Activated T-cell treated with anti-CD3 and anti-CD28 coated beads for 48 hours (primary cell): ENCODE measurements around the gene IREB2.
A peak's percentile ranks its signal among the peaks of the same experiment; 100 is the strongest.
"Not testable (repeated sequence)": the region's sequence is repeated elsewhere in the genome, so short reads cannot be mapped to it uniquely, and the experiment has no call there.

Source experiments
- DNase-seq: peaks from one replicate; pipeline ENCODE4 v3.0.0-alpha.2; 2020; ENCODE audit warnings: low read depth

IREB2 gene

DNA sequence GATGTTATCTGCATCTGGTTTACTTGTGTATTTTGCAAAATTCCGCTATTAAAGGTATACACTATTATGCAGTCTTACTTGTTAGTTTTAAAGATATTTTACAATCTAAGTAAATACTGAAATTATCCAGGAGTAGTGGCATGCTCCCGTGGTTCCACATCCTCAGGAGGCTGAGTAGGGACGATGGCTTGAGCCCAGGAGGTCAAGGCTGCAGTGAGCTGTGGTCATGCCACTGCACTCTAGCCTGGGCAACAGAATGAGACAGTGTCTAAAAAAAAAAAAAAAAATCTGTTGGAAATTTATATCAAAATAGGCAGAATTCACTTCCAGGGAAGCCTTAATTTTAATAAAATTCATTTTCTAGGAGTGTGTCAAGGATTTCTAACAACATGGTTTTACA lies 41.6 kb downstream of the IREB2 start:
- DNase-seq, result no peak

DNA sequence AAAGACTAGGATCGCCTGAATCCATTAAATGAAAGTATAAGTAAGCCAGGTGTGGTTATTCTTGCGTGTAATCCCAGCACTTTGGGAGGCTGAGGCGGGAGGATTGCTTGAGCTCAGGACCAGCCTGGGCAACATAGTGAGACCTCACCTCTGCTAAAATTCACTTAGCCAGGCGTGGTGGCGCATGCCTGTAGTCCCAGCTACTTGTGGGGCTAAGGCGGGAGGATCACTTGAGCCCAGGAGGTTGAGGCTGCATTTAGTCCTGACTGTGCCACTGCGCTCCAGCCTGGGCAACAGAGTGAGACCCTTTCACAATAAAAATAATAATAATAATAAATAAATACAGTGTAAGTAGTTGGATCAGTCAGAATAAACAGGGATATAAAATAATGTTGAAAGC lies 43.9 kb downstream of the IREB2 start:
- DNase-seq, result no peak

DNA sequence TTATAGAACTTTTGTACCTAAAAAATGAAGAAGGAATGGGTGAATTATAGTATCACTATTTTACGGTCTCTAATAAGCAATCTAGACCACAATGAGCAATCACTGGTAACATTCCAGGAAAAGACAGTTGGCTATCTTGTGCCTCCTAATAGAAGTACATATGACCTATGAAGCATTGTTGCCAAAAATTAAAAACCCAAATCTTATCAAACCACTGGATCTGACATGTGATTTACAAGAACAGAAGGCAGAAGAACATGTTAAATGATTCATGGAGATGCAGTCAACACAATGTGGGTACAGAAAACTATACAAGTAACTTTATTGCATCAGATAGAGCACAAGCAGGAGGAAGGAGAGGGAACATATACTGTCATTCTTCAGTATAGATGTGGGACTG lies 54.9 kb downstream of the IREB2 start:
- DNase-seq, result no peak

DNA sequence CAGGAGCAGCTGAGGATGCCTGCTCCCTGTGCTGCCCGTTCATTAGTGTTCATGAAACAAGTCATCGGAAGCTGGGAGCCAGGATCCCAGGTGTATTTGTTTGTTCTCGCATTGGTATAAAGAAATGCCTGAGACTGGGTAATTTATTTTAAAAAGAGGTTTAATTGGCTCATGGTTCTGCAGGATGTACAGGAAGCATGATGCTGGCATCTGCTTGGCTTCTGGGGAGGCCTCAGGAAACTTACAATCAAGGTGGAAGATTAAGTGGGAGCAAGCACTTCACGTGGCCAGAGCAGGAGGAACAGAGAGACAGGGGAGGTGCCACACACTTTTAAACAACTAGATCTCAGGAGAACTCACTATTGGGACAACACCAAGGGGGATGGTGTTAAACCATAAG lies 63.8 kb downstream of the IREB2 start:
- no peak for DNase-seq

DNA sequence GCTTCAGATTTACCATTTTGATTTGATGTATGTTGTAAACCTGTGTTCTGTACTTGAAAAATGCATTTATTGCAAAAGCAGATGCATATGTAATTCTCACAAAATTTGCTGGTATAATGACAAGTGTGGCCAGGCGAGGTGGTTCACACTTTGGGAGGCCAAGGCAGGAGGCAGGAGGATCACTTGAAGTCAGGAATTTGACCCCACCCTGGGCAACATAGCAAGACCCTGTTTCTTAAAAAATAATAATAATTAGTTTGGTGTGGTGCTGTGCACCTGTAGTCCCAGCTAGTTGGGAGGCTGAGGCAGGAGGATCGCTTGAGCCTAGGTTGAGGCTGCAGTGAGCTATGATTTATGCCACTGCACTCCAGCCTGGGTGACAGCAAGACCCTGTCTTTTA lies 64.6 kb downstream of the IREB2 start:
- no peak for DNase-seq

DNA sequence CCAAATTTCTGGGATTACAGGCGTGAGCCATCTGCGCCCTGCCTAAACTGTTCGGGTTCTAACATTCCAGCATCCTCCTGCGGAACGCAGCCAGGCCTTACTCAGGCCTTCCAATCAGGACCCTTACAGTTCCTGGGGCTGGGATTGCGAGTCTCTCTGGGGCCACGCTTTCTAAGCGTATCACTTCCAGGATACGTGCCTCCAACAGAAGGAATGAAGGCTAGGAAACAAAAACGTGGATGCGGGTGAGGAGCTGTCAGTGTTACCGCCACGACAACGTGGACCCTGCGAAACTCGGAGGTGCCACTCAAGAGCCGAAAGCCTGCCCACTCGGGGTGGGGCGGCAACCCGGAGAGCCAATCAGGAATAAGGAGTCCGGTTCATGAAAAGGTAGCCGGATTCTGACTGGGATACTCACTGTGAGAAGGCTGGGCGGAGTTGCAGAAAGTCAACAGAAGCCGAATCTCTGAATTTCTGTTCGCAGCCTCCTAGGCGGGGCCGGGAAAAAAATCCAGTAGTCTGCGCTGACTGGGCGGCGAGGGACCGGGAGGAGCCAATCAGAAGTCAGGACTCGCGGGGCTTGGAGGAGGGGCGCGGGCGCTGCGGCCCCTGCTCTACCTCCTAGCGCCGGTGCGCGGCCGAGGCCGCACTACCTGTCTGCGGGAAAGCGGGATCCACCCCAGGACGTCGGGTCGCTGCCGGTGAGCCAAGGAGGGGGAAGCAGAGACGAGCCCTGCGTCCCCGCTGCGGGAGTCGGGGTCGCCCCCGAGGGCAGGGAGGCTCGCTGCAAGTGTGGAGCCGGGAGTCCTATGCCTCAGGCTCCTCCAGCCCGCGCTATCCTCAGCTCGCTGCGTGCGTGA lies 69.2 kb downstream of the IREB2 start, which contains the start of gene HYKK:
Gene HYKK, plus strand, starts transcription at position 607 of the 860 bp plus-strand sequence. CDS start 5,512 bp downstream, outside the sequence.
- peak; percentile 77 for DNase-seq

DNA sequence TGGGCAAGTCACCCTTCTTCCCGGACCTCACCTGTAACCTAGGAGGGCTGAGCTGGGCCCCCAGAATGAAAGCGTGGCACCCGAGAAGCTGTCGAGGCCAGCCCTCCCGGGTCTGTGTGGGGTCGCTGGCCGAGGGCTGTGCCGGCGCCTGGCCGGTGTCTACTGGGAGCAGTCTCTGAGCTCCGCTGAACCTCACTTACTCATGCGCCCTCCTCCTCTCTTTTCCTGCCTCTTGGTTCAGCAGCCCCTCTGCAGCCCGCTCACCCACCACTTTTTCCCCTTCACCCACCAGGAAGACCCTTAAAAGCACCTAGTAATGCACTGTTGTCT lies 69.8 kb downstream of the IREB2 start:
- no peak for DNase-seq

DNA sequence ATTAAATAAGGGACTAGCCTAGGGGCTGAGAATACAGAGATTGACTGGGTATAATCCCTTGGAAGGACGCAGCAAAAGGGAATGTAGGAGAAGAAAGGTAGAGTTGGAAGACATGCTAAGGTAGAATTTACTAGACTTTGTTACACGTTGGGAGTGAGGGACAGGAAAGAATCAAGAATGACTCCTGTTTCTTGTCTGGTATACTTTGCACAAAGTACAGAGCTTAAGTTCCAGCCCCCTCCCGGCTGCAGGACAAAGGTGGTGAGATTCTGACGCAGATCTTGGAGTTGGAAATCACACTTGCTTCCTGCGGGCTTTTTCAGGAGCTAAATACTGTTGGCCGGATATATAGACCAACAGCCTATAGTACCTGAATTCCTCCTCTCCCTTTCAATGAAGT lies 70.3 kb downstream of the IREB2 start:
- no peak for DNase-seq

DNA sequence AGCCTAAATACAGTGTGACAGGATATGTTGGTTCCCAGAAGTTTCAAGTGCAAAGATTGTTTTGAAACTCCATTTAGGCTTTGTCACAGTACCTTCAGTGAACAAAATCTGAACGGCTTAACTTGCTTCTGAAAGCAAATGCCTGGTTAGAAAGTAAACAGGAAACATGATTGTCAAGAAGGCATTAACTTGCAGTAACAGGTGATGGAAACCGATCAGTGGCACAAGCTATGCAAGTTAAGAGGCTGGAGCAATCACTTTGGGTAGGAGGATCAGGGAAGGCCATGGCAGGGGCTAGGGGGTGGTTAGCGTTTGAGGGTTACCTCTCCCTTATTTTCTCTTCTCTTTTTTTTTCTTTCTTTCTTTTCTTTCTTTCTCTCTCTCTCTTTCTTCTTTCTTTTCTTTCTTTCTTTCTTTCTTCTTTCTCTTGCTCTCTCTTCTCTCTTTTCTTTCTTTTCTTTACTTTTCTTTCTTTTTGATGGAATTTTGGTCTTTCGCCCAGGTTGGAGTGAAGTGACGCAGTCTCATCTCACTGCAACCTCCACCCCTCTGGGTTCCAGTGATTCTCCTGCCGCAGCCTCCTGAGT lies 71.8 kb downstream of the IREB2 start:
- no peak for DNase-seq

DNA sequence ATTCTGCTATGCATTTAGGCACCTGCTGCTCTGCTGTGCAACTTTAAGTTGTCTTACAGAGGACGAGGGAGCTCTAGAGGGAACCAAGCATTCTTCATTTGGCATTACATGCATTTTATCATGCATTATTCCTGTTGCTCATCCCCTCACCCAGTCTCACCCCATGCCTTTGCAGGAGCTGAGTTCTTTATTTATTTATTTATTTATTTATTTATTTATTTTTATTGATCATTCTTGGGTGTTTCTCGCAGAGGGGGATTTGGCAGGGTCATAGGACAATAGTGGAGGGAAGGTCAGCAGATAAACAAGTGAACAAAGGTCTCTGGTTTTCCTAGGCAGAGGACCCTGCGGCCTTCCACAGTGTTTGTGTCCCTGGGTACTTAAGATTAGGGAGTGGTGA lies 82.0 kb downstream of the IREB2 start:
- not testable (repeated sequence) for DNase-seq

DNA sequence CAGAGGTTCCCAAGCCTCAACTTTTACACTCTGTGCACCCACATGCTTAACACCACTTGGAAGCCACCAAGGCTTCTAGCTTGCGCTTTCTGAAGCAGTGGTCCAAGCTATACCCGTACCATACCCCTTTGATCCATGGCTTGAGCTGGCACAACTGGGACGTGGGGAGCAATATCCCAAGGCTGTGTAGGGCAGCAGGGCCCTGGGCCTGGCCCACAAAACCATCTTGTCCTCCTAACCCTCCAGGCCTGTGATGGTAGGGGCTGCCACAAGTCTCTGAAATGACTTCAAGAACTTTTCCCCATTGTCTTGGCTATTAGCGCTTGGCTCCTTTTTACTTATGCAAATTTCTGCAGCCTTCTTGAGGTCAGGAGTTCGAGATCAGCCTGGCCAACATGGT lies 86.2 kb downstream of the IREB2 start:
- no peak for DNase-seq

DNA sequence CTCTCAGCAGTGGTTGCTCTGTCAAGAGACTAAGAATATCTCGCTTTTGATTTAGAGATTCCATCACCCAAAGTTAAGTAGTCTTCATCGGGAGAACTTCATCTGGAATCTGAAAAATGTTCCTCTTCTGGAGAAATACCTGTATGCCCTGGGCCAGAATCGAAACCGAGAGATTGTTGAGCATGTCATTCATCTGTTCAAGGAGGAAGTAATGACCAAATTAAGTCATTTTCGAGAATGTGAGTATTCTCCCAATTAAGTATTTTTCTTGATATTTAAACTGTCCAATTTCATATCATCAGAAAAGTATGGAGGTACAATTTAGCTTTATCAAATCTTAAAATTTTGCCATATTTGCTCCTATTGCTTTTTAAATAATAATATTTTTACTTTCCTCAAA lies 89.3 kb downstream of the IREB2 start:
- DNase-seq, result no peak

DNA sequence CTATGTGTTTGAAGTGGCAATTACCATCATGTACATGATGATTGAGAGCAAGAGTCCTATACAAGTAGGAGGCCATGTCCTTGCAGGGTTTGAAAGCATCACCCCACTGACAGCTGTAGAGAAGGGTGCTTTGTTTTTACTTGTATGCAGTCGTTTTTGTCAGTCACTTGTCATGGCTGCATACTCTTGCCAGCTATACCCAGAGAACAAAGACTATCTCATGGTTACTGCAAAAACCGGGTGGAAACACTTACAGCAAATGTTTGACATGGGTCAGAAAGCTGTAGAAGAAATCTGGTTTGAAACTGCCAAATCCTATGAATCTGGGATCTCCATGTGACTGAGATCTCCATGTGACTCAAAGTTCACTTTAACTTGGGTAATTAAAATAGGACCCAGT lies 95.3 kb downstream of the IREB2 start:
- DNase-seq, result no peak

DNA sequence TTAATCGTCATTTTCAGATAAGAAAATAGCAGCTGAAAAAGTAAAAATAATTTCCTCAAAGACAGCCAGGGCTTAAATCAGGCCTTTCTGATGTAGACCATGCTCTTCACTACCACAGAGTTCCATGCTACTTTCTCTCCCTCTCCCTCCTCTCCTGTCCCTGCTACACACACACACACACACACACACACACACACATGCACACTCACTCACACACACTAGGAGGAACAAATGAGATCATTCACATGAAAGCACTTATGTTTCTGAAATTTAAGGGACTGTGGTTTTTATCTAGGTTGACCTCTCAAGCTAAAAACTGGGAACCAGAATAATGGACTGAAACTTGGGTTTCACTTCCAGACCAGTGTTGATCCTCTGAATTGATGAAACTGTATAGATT lies 98.1 kb downstream of the IREB2 start:
- no peak for DNase-seq

DNA sequence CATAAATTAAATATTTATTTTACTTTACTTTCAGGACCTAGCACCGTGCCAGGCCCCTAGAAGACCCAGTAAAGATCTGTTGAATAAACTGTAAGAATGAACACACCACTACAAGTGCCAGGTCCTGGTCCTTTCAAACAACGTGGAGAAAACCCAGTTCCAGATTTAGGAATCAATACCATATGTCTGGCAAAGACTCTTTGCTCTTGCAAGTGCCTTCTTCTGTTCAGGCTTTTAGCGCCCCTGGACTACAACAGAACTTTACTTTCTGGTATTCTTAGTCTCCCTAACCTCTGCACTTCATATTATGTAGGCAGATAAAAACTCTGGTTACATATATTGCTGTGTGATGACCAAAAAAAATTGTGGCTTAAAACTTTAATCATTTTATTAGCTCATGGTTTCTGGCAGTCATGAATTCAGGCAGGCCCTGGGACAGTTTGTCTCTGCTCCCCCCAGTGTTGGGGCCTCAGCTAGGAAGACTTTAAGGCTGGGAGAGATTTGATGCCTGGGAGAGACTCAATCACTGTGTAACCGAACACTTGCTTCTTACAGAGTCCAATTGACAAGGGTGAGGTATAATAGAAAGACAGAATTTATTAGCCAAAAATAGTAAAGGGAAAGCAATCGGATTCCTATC lies 99.4 kb downstream of the IREB2 start:
- no peak for DNase-seq

DNA sequence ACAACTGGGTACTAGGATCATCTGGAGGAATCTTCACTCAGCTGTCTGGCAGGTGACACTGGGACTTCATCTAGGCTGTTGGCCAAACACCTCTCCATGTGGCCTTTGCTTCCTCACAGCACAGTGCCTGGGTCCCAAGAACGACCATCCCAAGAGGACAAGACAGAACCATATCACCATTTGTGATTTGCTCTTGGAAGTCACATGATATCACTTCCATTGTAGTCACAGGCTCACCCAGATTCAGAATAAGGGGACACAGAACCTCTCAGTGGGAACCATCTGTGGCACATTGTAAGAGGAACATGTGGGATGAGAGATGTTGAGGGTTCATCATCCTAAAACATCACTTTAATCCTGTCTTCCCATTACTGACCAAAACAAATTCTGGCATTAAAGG lies 100.3 kb downstream of the IREB2 start:
- no peak for DNase-seq

DNA sequence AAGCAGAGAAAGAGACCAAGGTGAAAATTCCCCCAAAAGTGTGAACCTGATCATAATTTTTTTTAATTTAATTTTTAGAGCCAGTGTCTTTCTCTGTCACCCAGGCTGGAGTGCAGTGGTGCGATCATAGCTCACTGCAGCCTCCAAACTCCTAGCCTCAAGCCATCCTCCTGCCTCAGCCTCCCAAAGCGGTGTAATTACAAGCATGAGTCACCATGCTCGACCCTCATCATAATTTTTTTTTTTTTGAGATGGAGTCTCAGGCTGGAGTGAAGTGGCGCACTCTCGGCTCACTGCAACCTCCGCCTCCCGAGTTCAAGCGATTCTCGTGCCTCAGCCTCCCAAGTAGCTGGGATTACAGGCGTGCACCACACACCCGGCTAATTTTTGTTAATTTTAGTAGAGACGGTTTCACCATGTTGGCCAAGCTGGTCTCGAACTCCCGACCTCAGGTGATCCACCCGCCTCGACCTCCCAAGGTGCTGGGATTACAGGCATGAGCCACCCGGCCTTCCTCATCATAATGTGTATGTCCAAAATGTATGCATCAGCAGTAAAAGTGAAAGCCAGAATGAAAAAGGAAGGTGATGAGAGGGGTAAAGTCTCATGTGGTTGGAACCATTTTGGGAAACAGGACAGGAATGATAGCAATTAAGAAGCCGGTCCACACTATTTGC lies 101.6 kb downstream of the IREB2 start:
- not testable (repeated sequence) for DNase-seq

DNA sequence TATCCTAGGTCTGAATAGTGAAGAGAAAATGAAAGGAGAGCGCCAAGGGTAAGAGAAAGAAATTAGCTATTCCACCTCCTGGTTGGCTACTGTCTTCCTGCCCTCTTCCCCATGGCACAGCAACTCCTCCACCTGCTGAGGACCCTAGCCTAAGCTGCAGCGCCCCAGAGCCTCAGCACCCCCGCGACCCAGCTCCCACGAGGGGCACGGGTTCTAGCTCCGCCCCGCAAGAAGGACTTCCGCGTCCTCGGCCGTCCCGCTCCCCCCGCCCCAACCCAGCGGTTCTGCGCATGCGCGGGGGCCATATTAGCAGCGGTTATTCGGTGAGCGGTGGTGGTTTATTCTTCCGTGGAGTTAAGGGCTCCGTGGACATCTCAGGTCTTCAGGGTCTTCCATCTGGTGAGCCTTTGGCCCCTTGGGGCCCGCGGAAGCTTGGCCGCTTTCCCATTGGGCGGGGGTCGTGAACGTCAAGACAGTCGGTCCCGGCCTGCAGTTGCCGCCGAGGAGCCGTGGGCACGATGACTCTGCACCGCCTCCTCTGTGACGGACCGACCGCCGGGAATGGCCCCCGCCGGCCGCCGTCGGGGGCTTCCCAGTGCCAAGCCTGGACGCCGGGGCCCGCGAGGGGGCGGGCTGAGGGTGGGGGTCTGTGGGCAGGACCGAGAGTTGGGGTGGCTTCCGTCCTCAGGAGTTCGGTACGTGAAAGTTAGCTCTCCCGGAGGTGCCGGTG lies 102.3 kb downstream of the IREB2 start, which contains the start of gene PSMA4:
Gene PSMA4, plus strand, starts transcription at position 304 of the 730 bp plus-strand sequence. CDS start 1,484 bp downstream, outside the sequence.
- peak; percentile 92 for DNase-seq

DNA sequence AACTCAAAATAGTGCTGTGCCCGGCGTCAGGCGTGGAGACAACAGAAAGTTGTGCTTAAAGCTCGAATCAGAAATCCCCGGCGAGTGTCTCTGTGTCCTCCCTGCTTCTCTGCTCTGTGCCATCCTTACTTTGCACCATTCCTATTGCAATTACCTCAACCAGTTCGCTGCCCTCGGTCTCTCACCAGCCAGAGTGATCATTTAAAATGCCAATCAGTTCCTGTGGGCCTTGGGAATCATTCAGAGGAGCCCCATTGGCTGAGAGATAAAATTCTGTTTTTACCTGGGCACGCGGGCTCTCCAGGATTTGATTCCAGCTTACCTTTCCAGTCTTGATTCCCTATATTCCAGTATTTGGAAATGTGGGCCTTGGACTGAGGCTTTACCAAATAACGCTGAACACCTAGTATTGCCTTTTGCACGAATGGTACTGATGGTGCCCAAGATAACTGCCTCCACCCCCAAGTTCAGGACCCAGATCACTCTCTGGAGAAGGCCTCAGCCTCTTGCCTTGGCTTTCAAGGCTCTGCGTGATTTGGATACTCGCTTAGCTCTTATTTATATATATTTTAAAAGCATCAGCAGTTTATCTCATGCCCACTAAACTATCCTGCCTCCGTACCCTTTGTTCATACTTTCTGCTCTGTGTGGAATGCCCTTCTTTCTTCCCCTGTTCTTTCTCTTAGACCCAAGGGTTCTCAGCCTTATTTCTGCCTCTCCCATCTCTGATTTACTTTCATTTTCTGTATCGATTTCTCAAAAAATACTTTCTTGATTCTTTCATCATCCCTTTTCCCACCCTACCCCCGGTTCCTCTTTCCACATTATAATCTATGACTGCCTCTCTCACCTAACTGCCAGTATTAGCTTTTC lies 103.1 kb downstream of the IREB2 start:
- no peak for DNase-seq

DNA sequence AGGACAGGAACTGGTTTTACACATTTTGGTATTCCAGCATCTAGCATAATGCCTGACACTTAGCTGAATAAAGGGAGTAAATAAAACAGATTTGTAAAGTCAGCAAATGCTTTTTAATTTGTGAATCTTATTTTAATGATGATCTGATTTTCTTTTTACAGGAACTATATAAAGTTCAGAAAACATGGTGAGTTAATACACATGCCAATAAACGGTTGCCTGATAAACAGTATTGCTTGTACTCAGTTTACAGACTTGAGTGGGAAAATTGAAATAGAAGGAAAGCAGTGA lies 103.7 kb downstream of the IREB2 start:
- no peak for DNase-seq

DNA sequence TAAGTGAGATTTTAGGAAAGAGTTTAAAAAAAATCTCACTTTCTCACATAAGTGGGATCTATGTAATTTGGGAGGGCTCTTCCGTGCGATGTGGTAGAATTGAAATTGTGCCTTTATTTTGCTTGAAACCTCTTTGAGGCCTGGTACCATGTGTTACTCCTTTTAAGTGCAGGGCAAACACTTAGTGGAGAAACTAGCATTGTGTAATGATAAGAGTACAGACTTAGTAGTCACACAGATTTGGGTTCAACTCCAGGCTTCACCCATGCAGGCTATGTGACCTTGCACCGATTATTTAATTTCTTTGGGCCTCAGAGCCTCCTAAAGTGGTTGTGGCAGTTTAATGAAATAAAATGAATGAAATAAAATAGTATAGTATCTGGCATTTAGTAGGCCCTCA lies 104.6 kb downstream of the IREB2 start:
- DNase-seq, result no peak
